ENCODE measurements around the gene CCDC90B. TPM values are rescaled to one million over a fixed set of nuclear protein-coding genes. Genes with fewer than 3 reads are reported as not detected.

The CCDC90B gene
- total and polyA plus RNA-seq, 2 of the 13 experiments (the other 11 are each of a cell fraction or from before 2014, with no cell fraction given): 17.1 to 46.1 TPM

DNA sequence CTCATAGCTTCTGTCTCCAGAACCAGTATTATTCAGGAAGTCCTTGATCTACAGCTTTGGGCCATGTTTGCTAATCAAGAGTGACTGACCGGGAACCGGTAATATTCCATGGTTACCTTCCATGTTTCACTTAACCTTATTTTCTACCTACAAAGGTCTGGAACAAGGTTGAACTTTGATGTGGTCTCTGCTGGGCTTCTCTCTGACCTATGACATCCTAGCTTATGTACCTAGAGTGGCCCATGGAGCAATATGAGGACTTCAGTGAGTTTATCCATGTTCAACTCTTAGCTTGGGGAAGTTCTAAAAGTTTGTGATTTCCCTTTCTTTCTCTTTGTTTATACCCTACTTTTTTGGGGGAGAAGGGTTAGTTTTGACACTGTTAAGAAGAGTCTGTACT is 33.2 kb downstream of the CCDC90B start (continued):
- TF ChIP-seq JUNB (CRISPR knock-in tag; IDR thresholded peaks at IDR 0.05; ENCODE audit: borderline replicate concordance) (no peak), SNAI1 (CRISPR knock-in tag; IDR thresholded peaks at IDR 0.05; ENCODE audit: borderline replicate concordance) (no peak), THYN1 (CRISPR knock-in tag; IDR thresholded peaks at IDR 0.05; ENCODE audit: borderline replicate concordance, low read depth) (no peak), ARNT (IDR thresholded peaks at IDR 0.05) (no peak), HBP1 (CRISPR knock-in tag; IDR thresholded peaks at IDR 0.05; ENCODE audit: low read depth) (no peak), ZFP1 (CRISPR knock-in tag; IDR thresholded peaks at IDR 0.05) (no peak), ZNF232 (CRISPR knock-in tag; IDR thresholded peaks at IDR 0.05; ENCODE audit: borderline replicate concordance) (no peak), MEF2D (CRISPR knock-in tag; IDR thresholded peaks at IDR 0.05) (0 out of 2 replicates have a peak, but pooled peaks have one; percentile 29), ZNF841 (CRISPR knock-in tag; IDR thresholded peaks at IDR 0.05; ENCODE audit: borderline replicate concordance) (no peak), SAP130 (CRISPR knock-in tag; IDR thresholded peaks at IDR 0.05; ENCODE audit: low read depth) (peak; percentile 78), NFKB2 (CRISPR knock-in tag; IDR thresholded peaks at IDR 0.05; ENCODE audit: borderline replicate concordance) (no peak), ZFP36L1 (CRISPR knock-in tag; IDR thresholded peaks at IDR 0.05) (no peak), ZNF280B (CRISPR knock-in tag; IDR thresholded peaks at IDR 0.05; ENCODE audit: borderline replicate concordance) (no peak), ZNF776 (CRISPR knock-in tag; IDR thresholded peaks at IDR 0.05) (no peak), MYC (CRISPR knock-in tag; IDR thresholded peaks at IDR 0.05; ENCODE audit: borderline replicate concordance) (no peak), ZMYM2 (CRISPR knock-in tag; IDR thresholded peaks at IDR 0.05) (0 out of 2 replicates have a peak, but pooled peaks have one; percentile 64), ZNF839 (CRISPR knock-in tag; IDR thresholded peaks at IDR 0.05; ENCODE audit: borderline replicate concordance) (no peak), SIN3A (IDR thresholded peaks at IDR 0.05; ENCODE audit: borderline replicate concordance, low read depth, low read length) (no peak), TEAD3 (CRISPR knock-in tag; optimal IDR thresholded peaks at IDR 0.05; ENCODE audit: borderline replicate concordance) (peak; percentile 31), HOMEZ (CRISPR knock-in tag; IDR thresholded peaks at IDR 0.05; ENCODE audit: low read depth) (peak; percentile 94), ESRRA (CRISPR knock-in tag; IDR thresholded peaks at IDR 0.05; ENCODE audit: low read depth) (0 out of 2 replicates have a peak, but pooled peaks have one; percentile 42), ZNF709 (CRISPR knock-in tag; IDR thresholded peaks at IDR 0.05) (no peak), ZFY (CRISPR knock-in tag; IDR thresholded peaks at IDR 0.05) (no peak), ZNF878 (CRISPR knock-in tag; IDR thresholded peaks at IDR 0.05) (no peak)
- TF ChIP-seq, protein P1, sequence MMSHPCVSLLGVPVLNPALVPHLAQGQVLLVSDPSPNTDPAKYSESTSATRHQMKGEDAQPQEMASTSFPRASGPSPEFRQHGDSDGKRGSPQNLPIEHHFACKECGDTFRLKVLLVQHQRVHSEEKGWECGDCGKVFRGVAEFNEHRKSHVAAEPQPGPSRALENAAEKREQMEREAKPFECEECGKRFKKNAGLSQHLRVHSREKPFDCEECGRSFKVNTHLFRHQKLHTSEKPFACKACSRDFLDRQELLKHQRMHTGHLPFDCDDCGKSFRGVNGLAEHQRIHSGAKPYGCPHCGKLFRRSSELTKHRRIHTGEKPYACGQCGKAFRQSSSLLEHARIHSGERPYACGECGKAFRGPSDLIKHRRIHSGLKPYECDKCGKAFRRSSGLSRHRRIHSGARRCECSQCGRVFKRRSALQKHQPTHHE (CRISPR knock-in tag; IDR thresholded peaks at IDR 0.05; ENCODE audit: borderline replicate concordance): no peak

All from HepG2 (cell line).